Testis (tissue), 2 donors: Measurements from ENCODE around the gene PLXNA1.

Experiments used
- POLR2A ChIP-seq: fragments of 450-650 bp; IDR thresholded peaks from one replicate; pipeline ENCODE4 v1.6.1; 2017; ENCODE audit warnings: antibody characterized with exemption, mild to moderate bottlenecking, moderate library complexity
- TF ChIP-seq, protein P1 (sequence below), 3 experiments: fragments of 450-650 bp in 2 of 3; fragments of 200-600 bp in 1 of 3; sonication (generic) in 1 of 3; IDR thresholded peaks; one replicate each; pipeline ENCODE4 v1.5.1; 2016 to 2019; ENCODE audit warnings: antibody characterized with exemption in 3 of 3, mild to moderate bottlenecking in 2 of 3, moderate library complexity in 1 of 3

DNA sequence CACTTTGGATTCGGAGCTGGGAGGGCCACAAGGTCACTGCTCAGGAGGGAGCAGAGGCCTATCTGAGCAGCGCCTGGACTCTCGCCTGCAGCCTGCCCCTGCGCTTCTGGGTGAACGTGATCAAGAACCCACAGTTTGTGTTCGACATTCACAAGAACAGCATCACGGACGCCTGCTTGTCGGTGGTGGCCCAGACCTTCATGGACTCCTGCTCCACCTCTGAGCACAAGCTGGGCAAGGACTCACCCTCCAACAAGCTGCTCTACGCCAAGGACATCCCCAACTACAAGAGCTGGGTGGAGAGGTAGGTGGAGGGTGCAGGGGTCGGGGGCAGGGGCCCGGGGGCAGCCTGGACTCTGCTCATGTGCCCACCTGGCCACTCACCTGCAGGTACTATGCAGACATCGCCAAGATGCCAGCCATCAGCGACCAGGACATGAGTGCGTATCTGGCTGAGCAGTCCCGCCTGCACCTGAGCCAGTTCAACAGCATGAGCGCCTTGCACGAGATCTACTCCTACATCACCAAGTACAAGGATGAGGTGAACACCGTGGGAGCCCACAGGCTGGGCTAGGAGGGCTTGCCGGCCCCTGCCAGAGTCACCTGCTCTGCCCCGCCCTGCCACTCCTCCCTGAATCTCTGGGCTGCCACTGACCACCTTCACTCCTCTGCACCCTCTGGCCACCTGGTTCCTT, 49.5 kb downstream of the PLXNA1 start:
- TF ChIP-seq, protein P1, sequence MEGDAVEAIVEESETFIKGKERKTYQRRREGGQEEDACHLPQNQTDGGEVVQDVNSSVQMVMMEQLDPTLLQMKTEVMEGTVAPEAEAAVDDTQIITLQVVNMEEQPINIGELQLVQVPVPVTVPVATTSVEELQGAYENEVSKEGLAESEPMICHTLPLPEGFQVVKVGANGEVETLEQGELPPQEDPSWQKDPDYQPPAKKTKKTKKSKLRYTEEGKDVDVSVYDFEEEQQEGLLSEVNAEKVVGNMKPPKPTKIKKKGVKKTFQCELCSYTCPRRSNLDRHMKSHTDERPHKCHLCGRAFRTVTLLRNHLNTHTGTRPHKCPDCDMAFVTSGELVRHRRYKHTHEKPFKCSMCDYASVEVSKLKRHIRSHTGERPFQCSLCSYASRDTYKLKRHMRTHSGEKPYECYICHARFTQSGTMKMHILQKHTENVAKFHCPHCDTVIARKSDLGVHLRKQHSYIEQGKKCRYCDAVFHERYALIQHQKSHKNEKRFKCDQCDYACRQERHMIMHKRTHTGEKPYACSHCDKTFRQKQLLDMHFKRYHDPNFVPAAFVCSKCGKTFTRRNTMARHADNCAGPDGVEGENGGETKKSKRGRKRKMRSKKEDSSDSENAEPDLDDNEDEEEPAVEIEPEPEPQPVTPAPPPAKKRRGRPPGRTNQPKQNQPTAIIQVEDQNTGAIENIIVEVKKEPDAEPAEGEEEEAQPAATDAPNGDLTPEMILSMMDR (IDR thresholded peaks at IDR 0.05) = no peak
- no peak for TF ChIP-seq POLR2A
